Peyer's patch (tissue), 4 donors: ENCODE results near the gene ACOT7.

Experiments
- CTCF ChIP-seq, 6 experiments: fragments of 450-650 bp in 4 of 6; fragments of 200-600 bp in 2 of 6; sonication (generic) in 1 of 6; IDR thresholded peaks; one replicate each; pipeline ENCODE4 v1.5.1; 2017 to 2019; ENCODE audit warnings: antibody characterized with exemption in 6 of 6, mild to moderate bottlenecking in 3 of 6, moderate library complexity in 1 of 6
- POLR2A ChIP-seq, 2 donors: fragments of 450-650 bp; IDR thresholded peaks; one replicate each; pipeline ENCODE4 v1.5.1; 2017; ENCODE audit warnings: antibody characterized with exemption in 2 of 2, mild to moderate bottlenecking in 2 of 2, moderate library complexity in 2 of 2

DNA sequence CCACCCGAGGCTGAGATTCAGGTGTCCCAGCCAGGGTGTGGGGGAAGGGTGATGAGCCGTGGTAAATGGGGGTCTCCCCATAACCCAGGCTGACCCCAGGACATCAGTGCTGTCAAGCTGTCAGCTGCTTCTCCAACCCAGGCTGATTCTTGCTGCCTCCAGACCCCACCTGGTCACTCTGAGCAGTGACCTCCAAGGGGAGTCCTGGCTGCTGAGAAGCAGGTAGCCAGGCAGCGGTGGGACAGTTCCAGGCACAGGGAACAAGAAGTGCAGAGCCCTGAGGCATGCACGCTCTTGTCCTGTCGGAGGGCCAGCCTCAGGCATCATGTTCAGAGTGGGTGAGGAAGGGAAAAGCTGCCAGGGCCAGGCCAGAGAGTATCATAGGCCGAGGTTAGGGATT, 32.1 kb upstream of the ACOT7 start:
- TF ChIP-seq CTCF (IDR thresholded peaks at IDR 0.05) (no peak), POLR2A (IDR thresholded peaks at IDR 0.05) (no peak)
